ENCODE data around the gene PLCD3. TPM values are rescaled to one million over a fixed set of nuclear protein-coding genes. Genes with fewer than 3 reads are reported as not detected.

PLCD3 gene
- total and polyA plus RNA-seq, 2 of the 4 experiments (the other 2 are of a cell fraction): 5.6 to 36.6 TPM

- Histone ChIP-seq H3K23ac (ENCODE audit: low read depth, low read length) (peak overlapping the region; percentile 64; the same call in 1 of the 2 replicates), H3K27me3 (ENCODE audit: control insufficient read depth, insufficient read depth, low read length) (no peaks in the 10 kb centered on the region), H3K14ac (replicated peaks; ENCODE audit: low read depth, low read length) (peak overlapping the region; percentile 97), H2AK9ac (replicated peaks; ENCODE audit: low read depth, low read length, poor library complexity) (peak overlapping the region; percentile 80), H4K5ac (ENCODE audit: low read depth, low read length) (peak overlapping the region; percentile 72), H3K4ac (ENCODE audit: low read depth, low read length) (peak overlapping the region; percentile 93), H4K91ac (ENCODE audit: insufficient read depth, low read depth, low read length) (peak overlapping the region; percentile 89), H2BK20ac (ENCODE audit: low read depth, low read length) (peak overlapping the region; percentile 96), H3K9ac (ENCODE audit: low read depth, low read length) (peak overlapping the region; percentile 70), H2BK5ac (ENCODE audit: low read depth, low read length, poor library complexity, severe bottlenecking) (peak overlapping the region; percentile 93), H2AK5ac (ENCODE audit: low read depth, low read length) (peak overlapping the region; percentile 23; the same call in 1 of the 2 replicates), H3K4me1 (ENCODE audit: control insufficient read depth, insufficient read depth, low read length) (peaks cover 19% of the 10 kb centered on the region), H3K4me3 (ENCODE audit: insufficient read depth, low read depth, low read length) (peak overlapping the region; percentile 56), H3K79me1 (ENCODE audit: low read depth in 1 of 2, low read length in 2 of 2) (peaks cover 7 to 46% of the 10 kb centered on the region in 2 experiments; a peak in 2 of 4 replicates), H3K4me2 (ENCODE audit: low read depth, low read length) (peak overlapping the region; percentile 48), H3K56ac (ENCODE audit: extremely low read depth, insufficient read depth, low read length) (peak overlapping the region; percentile 98), H3K18ac (ENCODE audit: low read depth, low read length) (peak overlapping the region; percentile 63), H2BK120ac (ENCODE audit: low read depth, low read length) (peak overlapping the region; percentile 94), H4K20me1 (ENCODE audit: insufficient read depth, low read length) (peaks cover 37% of the 10 kb centered on the region), H3K9me3 (ENCODE audit: control insufficient read depth, insufficient read depth, low read length) (no peaks in the 10 kb centered on the region), H3K9me1 (ENCODE audit: insufficient read depth, low read length) (peaks cover 18% of the 10 kb centered on the region), H2AFZ (replicated peaks; ENCODE audit: low read length, poor library complexity) (peak overlapping the region; percentile 84), H4K8ac (ENCODE audit: low read depth in 2 of 2, low read length in 2 of 2) (peak overlapping the region; percentile 77 to 95), H3K27ac (ENCODE audit: insufficient read depth, low read length) (peak overlapping the region; percentile 90), H3K36me3 (ENCODE audit: control insufficient read depth, insufficient read depth, low read length) (0 out of 2 replicates have a peak, but pooled peaks cover 2% of the 10 kb centered on the region), H2BK15ac (ENCODE audit: low read depth, low read length) (peak overlapping the region; percentile 51; the same call in 2 of the 3 replicates)
- peak; percentile 8 for ATAC-seq (ENCODE audit: low read depth)
- dilution Hi-C loops (cut with HindIII; ENCODE audit: low sequenced_read_pairs, unreplicated experiment) (no loop called here), in situ Hi-C loops (cut with MboI; ENCODE audit: low sequenced_read_pairs) (no loop called here), intact Hi-C loops (cut with micrococcal nuclease) (no loop called here)
- DNase-seq: peak; percentile 97
- no TSS peak for BruUV-seq (replicated peaks)
- TF ChIP-seq CHD1 (IDR thresholded peaks at IDR 0.05; ENCODE audit: low read depth, low read length): peak; percentile 96; the same call in 1 of the 2 replicates
- TF ChIP-seq BHLHE40 (IDR thresholded peaks at IDR 0.05; ENCODE audit: low read depth, low read length): peak; percentile 97
- 0 out of 2 replicates have a peak, but pooled peaks have one; percentile 0 for TF ChIP-seq FOS (IDR thresholded peaks at IDR 0.05; ENCODE audit: low read depth, low read length)
- no peak for TF ChIP-seq RCOR1 (IDR thresholded peaks at IDR 0.05; ENCODE audit: insufficient replicate concordance, low read length)
- POLR2A ChIA-PET (ENCODE audit: unreplicated experiment): interaction anchor here (0.5 to 4.9 kb wide), 10 partner anchors 11 to 235 kb away, joined by 3 to 53 read pairs (median 4); partner anchors contain the start of genes ACBD4, HEXIM2 and MAP3K14
- 1% methylated on average over 20 of the region's 38 CpGs; no CpG with 5 or more reads in 1 of the 2 experiments for WGBS, 2 experiments (ENCODE audit: extremely low coverage in 2 of 2, insufficient read length in 1 of 2)
- CTCF ChIA-PET: interaction anchor here (0.7 to 4.7 kb wide), 4 partner anchors 12 to 177 kb away, joined by 3 to 60 read pairs (median 18); partner anchors contain the start of gene ACBD4
Measured at GRCh38 chr17:45147581-45148182, 15.4 kb upstream of the PLCD3 start.
